HG03460 (cell line): ENCODE data around the gene XCL2.
"Not testable (repeated sequence)": the region's sequence is repeated elsewhere in the genome, so short reads cannot be mapped to it uniquely, and the experiment has no call there.

ENCODE experiments used
- ATAC-seq: cut with Tn5 transposase; IDR thresholded peaks from one replicate; pipeline ENCODE4 v1.9.1; 2021; ENCODE audit not compliant: unreplicated experiment

Gene XCL2, protein sequence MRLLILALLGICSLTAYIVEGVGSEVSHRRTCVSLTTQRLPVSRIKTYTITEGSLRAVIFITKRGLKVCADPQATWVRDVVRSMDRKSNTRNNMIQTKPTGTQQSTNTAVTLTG

DNA sequence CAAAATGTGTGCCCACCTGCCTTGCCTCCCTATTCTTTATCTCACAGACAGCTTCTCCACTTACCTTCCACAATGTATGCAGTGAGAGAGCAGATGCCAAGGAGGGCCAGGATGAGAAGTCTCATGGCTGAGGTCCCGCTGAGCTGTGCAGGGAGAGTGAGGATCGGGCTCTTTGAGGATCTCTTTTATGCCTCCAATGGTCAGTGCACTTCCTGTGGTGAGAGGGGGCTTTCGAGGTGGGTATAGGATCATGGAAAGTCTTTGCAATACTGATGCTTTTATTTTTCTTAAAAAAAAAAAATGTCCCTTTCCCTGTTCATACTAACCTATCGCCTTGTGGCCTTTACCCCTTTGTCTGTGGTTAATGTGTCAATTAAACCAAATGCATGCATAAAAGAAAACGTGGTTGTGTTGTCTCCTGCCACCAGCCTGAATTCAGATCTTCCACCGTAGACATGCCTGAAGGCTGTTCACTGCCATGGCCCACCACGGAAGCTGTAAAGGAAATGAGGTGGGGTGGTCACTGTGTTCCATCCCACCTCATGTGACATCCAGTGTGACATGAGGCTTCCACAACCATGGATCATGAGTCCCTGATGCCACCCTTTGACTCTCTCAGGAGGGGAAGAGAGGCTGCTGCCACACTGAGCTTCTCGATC lies at the start of gene XCL2:
Gene XCL2, minus strand, starts transcription at position 158 of the 659 bp plus-strand sequence. Its CDS starts 33 bp downstream, at position 125.
- not testable (repeated sequence) for ATAC-seq

DNA sequence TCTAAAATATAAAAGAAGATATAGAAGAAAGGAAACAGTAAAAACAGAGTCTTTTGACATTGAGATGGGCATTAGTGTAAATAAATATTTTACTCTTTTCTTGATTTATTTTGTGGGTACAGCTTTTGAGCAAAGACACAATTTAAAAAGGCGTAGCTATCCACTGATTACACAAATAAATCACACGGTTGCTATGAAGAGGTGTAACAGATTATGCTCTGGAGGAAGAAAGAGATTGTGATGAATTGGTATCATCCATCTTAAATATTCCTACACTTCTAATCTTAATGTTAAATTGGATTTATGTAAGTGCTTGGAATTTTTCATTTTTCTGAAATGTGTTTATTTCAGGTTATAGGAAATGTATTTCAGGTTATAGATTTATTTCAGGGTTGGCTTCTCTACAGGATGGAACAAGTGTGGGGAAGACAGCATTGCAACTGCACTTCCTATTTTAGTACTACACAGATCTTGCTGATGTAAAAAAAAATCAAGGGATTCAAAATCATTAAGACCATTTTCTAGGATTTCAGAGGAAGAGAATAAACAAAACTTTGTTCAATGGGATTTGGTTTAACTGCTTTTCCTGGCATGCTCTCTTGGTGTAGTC lies 47.9 kb upstream of the XCL2 start:
- no peak for ATAC-seq

DNA sequence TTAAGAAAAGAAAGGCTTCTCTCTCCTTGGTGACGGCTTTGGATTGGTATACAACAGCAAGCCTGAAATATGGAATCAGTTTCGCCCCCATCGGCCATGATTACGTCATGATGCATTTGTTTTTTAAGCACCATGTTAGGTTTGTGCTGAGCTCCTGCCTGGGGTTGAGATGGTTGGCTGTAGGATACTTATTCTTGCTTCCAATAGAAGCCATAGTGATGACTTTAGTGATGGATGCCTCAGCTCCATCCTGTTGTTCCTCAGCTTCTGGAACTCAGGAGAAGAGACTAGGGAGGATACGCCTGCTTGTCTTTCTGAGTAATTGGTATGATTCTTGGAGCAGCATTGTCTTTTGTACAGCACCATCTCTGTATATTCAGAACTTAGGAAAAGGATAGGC lies 47.3 kb upstream of the XCL2 start:
- no peak for ATAC-seq

DNA sequence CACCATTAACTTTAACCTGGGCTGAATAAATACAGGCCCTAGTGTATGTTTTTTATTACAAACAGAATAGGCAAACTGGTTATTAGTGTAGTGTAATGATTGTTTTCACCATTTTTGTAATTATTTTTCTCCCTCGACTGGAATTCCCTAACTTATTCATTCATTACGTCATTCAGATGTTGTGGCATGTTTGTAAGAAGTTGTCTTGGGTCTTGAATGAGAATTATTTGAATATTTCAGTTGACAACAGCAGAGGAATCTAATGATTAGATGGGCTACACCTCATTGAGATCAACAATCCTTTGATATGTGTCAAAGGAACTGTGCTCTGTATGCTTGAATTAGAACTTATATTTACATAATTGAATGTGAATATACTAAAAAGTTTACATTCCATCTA lies 45.4 kb upstream of the XCL2 start:
- no peak for ATAC-seq

DNA sequence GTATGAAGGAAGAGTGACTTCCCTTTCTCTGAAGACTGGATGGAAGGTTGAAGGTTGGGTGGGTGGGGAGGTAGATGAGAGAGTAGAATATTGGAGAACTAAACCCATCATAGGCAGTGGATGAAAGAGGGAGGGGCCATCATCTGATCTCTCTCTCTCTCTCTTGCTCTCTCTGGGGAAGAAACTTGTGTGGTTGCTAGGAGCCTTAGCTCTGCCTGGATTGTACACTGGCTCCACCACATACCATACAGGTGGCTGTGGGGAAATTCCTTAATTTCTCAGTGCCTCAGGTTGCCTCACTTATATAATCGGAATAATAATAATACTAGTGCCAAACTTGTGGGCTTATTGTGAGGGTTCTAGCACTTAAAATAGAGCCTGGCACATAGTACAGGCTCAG lies 42.1 kb upstream of the XCL2 start:
- no peak for ATAC-seq

DNA sequence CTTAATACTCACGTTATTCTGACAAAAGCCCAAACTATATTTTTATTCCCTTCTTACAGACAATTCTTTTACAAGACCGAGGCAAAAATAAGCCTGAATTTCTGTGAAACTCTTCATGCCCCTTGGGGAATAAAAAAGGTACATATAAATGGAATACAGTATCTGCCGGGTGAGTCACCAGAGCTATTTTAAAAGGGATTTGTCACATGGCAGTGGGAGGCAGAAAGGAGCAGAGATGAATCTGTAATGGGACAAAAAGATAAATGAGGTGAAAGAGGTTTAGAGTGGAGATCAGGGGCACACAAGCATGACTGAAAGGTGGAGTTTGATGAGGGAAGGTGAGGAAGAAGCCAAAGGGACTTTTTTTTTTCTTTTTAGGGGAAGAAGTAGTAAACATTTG lies 41.4 kb upstream of the XCL2 start:
- no peak for ATAC-seq

DNA sequence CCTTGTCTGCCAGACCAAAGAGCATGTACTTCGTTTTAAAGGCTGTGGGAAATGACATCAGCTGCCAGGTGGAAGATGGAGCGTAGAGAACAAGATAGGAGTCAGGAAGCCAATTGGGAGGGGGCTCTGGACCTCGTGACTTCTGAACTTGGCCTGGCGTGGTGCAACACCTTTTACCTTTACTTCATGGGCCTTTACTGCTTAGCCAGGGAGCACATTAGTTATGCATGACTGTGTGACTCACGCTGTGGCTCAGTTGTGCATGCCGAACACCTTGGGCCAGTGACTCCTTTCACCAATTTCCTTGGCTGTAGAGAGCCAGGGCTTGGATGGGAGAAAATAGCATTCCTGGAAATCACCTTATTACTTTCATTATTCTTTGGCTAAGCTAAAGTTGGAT lies 39.8 kb upstream of the XCL2 start:
- ATAC-seq: no peak

DNA sequence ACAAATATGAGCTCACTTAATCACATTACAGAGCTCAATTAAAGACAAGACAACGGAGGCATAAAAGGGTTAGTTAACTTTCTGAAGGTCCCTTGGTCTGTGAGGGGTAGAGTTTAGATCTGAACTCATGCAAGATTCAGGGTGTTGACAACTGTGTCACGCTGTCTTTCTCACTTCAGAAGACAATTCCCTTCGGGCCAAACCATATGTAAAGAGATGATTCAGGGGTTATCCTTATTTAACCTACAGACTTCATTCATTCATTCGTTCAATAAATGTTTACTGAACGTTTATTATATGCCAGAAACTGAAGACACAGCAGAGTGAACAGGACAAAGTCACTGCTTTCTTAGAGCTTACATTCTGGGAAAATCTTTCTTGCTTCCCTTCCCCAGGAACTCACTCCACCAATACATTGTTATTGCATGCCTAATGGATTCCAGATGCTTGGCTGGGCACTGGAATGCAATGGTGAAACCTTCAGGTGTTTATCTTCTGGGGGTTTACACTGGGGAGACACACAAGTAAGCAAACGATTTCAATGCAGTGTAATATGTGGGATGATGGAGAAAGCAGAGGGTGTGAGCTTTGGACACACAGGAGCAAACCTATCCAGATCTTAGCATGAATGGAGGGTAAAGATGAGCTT lies 39.0 kb upstream of the XCL2 start:
- no peak for ATAC-seq

DNA sequence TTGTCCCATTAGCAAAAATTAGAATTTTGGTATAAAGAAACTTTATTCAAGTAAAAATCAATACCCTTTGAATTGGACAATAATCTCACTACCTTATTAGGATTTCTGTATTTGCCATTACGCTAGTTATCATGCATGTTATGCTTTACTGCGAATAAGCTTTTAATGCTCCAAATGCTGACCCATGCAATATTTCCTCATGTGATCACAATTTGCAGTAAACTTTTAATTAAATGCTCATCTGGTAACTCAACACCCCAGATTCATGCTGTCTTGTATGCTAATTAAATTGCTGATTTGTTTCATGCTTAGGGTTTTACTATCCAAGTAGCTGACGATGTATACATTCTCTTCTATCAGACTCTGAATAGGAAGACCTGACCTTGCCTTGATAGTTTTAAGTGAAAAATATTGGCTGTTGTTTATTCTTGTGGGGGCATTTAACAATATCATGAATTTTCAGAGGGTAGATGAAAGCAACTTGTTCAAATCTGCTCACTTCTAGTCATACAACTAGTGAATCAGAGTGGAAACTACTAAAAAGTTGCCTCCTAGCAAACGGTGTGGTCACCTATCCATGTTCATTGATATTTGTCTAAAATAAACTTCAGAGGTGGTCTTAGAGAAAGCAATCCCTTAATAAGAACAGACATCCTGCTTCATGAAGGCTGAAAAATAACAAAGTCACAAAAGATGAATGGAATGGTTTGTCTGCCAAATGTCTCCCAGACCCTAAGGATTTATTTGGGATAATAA lies 38.2 kb upstream of the XCL2 start:
- ATAC-seq: no peak

DNA sequence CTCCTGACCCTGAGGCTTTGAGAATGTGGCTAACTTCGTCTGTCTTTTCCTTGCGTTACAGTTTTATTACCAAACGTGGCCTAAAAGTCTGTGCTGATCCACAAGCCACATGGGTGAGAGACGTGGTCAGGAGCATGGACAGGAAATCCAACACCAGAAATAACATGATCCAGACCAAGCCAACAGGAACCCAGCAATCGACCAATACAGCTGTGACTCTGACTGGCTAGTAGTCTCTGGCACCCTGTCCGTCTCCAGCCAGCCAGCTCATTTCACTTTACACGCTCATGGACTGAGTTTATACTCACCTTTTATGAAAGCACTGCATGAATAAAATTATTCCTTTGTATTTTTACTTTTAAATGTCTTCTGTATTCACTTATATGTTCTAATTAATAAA lies 37.2 kb upstream of the XCL2 start:
- ATAC-seq: not testable (repeated sequence)

DNA sequence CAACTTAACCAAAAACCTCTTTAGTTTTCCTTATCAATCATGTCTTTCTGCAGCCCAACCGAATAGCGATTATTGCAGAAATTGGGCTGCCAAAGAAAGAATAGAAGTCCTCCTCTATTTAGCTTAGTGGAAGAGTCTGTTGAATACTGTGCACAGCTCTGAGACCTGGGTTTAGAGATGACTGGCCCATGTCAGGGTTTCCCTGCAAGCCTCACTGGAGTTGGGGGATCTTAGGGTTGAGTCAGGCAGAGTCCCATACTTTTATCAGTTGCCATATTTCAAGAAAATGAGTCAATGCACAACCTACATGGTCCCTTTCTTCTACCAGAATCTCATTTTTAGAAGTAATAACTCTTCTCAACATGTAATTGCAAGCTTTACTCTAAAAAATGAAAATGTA lies 36.5 kb upstream of the XCL2 start:
- not testable (repeated sequence) for ATAC-seq

DNA sequence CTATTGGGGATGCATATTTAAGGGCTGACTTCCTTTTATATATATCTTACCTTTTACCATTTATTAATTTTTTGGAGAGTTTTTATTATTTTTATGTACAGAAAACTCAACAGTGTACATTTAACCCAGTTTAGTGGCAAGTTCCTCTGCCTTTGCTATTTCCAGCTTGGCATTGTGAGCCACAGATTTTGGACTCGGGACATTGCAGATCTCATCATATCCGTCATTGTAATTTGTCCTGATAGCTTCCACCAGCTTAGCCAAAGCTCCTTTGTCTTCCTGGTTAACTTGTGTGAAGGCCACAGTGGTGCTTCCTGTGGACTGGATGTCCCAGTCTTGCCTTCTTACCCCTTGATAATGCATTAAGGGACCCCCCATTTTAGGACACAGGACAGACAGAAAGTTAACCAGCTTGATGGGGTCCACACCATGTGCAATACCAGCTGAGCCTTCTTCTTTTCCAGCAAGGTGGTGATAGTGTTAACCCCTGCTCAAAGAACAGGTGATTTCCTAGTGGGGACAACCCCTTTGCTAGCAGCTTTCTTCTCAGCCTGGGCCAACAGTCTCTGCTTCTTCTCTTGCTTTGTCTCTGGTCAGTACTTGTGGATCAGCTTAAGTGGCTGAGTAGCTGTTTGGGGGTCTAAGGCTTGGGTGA lies 34.9 kb upstream of the XCL2 start:
- not testable (repeated sequence) for ATAC-seq

DNA sequence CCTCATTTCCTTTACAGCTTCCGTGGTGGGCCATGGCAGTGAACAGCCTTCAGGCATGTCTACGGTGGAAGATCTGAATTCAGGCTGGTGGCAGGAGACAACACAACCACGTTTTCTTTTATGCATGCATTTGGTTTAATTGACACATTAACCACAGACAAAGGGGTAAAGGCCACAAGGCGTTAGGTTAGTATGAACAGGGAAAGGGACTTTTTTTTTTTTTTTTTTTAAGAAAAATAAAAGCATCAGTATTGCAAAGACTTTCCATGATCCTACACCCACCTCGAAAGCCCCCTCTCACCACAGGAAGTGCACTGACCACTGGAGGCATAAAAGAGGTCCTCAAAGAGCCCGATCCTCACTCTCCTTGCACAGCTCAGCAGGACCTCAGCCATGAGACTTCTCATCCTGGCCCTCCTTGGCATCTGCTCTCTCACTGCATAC lies 32.5 kb upstream of the XCL2 start, which contains the start of gene XCL1:
Gene XCL1, plus strand, starts transcription at position 361 of the 444 bp plus-strand sequence. Its CDS starts 33 bp downstream, at position 394.
- not testable (repeated sequence) for ATAC-seq

DNA sequence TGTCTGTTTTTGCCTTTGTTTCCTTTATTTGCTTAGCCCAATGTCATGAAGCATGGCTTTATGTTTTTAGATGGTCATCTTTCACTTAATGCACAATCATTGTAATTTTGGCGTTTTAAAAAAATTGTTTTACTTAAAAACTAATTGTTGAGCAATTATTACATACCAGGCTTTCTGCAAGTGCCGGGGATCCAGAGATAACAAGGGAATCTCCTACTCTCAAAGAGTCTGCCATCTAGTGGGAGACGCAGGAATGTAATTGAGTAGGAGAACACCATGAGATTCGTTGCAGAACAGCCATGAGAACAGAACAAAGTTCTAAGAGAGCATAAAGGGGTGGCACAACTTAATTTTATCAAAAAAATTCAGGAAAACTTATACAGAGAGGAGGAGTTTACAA lies 30.4 kb upstream of the XCL2 start:
- not testable (repeated sequence) for ATAC-seq

DNA sequence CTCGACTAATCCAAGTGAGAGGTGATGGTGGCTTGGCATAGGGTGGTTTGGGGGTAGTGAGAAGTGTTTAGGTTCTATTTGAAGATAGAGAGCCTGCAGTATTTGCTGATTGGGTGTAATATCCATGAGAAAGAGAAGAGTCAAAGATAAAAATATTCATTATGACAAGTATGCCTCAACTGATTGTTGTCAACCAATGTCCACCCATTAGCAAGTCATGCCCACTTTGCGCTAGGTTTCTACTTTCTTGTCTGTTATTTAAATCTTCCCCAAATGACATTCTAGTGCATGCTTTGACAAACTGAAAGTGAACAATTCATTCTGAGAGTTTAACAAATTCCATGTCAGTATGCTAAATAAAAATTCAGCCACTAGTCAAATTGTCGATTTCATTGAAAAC lies 28.8 kb upstream of the XCL2 start:
- ATAC-seq: no peak

DNA sequence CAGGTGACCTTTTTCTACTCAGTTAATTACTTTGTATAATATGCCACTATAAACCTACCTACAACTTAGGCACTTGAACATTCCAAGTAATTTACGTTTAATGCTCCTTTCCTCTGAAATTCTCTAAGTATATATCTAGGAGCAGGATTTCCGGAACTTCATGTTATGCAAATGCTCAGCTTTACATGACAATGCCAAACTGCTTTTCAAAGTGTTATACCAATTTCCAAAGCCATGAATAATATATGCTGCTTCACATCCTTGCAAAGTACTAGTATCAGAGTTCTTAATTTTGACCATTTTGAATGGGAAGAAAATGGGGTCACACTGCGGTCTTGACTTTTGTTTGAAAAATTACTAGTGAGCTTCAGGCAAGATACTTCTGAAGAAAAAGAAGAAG lies 26.9 kb upstream of the XCL2 start:
- ATAC-seq: no peak

DNA sequence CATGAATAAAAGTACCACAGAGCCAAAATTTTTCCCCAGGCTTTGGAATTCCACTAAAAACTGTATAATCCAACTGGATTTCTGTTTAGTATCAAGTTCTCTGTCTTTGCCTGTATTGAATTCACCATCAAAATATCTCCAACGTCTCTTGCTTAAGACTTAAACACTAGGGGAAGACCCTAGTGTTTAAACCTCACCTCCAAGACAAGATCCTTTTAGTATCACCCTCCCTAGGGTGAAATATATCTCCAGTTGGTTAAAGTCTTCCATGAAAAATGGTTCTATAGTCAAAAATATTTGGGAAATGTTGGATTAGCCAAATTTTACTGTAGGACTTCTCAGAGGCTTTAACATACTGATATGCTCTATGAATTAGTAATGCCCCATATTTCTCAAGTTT lies 24.5 kb upstream of the XCL2 start:
- ATAC-seq: no peak

DNA sequence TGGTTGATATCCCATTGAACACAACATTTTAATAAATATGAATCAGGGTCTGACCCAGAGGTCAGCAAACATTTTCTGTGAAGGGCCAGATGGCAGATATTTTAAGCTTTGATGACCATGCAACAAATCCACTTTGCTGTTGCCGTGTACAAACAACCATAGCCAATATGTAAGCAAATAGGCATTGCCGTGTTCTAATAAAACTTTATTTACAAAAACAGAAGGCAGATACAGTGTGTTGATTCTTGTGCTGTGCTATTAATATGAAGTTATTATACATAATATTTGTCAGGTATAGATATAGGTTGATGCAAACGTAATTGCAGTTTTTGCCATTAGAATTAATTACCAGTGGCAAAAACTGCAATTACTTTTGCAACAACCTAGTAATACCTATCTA lies 23.8 kb upstream of the XCL2 start:
- no peak for ATAC-seq

DNA sequence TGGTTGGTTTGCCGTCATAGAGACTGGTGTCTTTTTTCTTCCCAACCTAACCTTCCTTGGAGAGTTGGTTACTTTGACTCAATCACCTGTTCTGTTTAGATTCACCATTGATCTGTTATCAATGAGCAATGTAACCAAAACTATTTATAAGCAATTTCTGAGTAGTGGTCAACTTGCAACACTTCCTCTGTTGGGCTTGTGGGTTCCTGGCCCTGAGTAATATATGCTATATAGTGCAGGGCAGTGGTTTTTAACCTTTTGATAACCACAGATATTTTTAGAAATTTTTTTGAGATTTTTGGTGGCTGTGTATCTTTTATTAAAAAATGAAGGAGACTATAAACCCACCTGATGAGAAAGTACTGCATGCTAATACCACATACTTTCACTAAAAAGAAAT lies 23.2 kb upstream of the XCL2 start:
- ATAC-seq: no peak

DNA sequence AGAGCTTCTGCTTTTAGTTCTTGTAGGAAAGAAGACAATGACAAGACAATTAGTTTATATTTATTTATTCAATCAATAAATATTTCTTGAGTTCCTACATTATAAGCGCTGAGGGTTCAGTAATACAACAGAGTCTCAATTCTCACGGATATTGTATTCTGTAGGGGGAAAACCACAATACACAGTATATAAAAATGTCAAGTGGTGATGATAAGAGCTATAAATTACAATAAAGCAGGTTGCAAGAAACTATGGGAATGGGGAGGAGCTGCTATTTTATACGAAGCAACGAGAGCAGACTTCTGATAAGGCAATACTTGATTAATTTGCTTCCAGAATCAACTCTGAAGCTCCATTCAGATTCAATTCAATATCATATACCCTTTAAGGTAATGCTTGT lies 22.0 kb upstream of the XCL2 start:
- ATAC-seq: no peak

DNA sequence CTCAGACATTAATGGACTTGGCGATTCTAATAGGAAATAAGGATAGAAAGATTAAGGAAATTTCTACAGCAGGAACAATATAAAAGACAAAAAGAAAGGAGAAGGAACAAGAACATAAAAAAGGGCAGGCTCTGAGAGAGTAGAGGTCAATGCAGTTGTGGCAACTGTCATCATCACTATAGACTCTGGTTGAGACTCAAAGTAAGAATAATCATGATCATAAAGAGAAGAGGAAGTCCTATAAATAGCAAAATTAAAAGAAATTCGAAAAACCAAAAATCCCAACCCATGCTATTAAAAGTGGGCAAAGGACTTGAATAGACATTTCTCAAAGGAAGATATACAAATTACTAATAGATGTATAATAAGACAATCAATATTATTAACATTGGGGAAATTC lies 18.2 kb upstream of the XCL2 start:
- no peak for ATAC-seq
